Activated CD8-positive, alpha-beta memory T cell treated with anti-CD3 and anti-CD28 coated beads for 48 hours (primary cell): ENCODE measurements around the gene HELZ.
"Not testable (repeated sequence)": the region's sequence is repeated elsewhere in the genome, so short reads cannot be mapped to it uniquely, and the experiment has no call there.

Experiments
- DNase-seq, 3 experiments: peaks; one replicate each; pipeline ENCODE4 v3.0.0-alpha.2; 2020; ENCODE audit warnings: low read depth in 2 of 3, low spot score in 2 of 3

HELZ gene

GRCh38 chr17:67121316-67121891 is 123.6 kb downstream of the HELZ start:
- DNase-seq: no peak

- DNase-seq: no peak
These were observed 125.9 kb downstream of the HELZ start for GRCh38 chr17:67119102-67119501.

GRCh38 chr17:67116045-67116575 is 128.9 kb downstream of the HELZ start:
- no peak for DNase-seq

GRCh38 chr17:67115401-67115800 is 129.6 kb downstream of the HELZ start:
- no peak for DNase-seq

- no peak for DNase-seq
These were observed 131.5 kb downstream of the HELZ start for GRCh38 chr17:67113486-67113885.

DNA sequence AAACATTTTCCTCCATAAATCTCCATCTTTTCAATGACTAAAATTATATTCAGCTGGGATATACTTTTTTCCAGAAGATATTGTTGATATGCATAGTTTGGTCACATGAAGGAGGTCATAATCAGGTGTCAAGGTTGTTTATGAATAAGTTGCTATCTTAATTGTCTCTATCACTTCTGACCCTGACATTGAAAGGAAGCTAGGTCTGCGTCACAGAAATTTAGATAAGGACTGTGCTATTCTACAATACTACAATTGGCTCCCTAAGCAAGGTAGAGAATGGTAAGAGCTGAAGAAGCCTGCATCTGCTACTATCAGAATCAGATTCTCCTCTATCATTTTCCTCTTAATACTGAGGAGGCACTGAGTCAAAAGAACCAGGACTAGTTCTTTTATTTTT is 133.2 kb downstream of the HELZ start:
- DNase-seq: no peak

- DNase-seq: no peak
These were observed 133.7 kb downstream of the HELZ start for GRCh38 chr17:67111327-67111726.

GRCh38 chr17:67110619-67111018 is 134.4 kb downstream of the HELZ start:
- no peak for DNase-seq

DNA sequence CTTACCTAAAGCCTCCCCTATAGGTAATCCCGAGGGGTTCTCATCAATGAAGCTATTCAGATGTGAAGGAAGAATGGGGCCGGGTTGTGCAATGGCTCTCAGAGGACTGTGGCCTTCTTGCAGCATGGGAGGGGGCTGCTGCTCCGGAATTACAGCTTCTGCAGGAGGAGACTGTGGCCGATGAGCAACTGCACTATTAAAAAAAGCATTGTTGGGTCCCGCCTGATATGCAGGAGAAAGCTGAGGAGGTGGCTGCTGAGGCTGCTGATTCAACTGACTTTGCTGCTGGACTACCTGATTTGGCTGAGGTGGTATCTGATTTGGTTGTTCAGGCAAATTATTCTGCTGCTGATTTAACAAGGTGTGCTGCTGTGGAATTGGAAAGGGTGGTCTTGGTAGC is 135.9 kb downstream of the HELZ start:
- no peak for DNase-seq

DNA sequence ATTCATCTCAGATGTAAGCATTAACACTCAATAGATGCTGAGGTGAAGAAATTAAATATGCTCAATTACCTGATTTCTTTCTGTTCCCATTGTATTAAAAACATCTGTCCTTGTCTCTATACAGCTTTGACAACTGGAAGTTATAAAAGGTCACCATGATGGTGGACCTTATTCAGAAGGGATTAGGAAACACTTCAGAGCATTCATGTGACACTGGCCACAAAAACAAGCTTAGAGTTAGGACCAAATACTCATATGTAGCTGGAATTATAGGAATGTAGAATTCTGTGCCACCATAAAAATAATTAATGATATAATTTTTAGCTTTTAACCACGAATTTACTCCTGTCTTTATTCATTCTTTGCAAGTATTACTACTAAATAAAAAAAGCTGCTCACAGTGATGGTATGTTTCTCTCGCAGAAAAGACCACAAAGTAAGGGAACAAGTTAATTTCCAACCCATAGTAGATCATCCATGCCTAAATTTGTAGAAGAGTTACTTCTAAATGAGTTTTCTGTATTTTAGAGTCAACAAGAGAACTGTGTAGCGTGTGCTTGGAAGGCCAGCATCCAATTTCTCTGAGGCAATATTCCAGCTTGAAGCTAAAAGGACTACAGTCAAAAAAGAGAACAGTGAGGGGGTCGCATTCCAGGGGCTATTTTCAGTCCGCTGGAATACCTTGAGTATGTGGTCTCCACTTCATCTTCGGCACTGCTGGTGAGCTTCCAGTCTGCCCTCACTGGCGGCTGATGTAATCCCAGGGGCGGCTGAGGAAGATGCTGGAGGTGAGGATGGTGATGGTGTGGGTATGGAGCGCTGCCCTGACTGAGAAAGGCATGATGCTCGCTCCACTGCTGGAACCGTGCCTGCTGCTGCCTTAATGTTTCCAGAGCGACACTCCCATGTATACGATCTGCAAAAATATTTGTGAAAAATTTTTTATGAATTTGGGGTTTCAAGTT is 136.9 kb downstream of the HELZ start:
- DNase-seq: no peak

- DNase-seq: no peak
These were observed 137.8 kb downstream of the HELZ start for GRCh38 chr17:67107171-67107570.

- DNase-seq: no peak
These were observed 139.8 kb downstream of the HELZ start for GRCh38 chr17:67105213-67105612.

DNA sequence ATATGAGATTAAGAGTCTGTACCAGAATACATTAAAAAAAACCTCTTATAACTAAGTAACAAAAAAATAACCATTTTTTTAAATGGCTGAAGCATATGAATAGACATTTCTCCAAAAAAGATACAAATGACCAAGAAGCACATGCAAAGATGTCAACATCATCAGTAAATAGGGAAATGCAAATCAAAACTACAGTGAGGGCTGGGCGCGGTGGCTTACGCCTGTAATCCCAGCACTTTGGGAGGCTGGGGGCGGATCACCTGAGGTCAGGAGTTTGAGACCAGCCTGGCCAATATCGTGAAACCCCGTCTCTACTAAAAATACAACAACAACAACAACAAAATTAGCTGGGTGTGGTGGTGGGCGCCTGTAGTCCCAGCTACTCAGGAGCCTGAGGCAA is 140.4 kb downstream of the HELZ start:
- not testable (repeated sequence) for DNase-seq

GRCh38 chr17:67098006-67098405 is 147.0 kb downstream of the HELZ start:
- DNase-seq: no peak

DNA sequence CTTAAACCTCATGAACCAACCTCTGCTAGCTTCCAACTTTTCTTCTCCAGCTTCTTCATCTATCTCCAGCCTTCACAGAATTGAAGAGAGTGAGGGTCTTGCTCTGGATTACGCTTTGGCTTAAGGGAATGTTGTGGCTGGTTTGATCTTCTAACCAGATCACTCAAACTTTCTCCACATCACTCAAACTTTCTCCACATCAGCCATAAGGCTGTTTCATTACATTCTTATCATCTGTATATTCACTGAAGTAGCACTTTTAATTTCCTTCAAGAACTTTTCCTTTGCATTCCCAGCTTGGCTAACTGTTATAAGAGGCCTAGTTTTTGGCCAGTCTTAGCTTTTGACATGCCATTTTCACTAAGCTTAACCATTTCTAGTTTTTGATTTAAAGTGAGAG is 148.4 kb downstream of the HELZ start:
- DNase-seq: no peak

DNA sequence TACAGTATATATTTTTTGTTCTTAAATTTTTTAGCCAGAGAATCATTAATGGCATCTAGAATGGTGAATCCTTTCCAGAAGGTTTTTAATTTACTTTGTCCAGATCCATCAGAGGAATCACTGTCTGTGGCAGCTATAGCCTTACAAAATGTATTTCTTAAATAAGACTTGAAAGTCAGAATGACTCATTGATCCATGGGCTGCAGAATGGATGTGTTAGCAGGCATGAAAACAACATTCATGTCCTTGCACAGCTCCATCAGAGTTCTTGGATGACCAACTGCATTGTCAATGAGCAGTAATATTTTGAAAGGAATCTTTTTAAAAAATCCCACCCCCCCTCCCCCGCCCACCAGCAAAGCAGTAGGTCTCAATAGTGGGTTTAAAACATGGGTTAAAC is 149.2 kb downstream of the HELZ start:
- no peak for DNase-seq

- not testable (repeated sequence) for DNase-seq
These were observed 149.7 kb downstream of the HELZ start for GRCh38 chr17:67095291-67095690.

DNA sequence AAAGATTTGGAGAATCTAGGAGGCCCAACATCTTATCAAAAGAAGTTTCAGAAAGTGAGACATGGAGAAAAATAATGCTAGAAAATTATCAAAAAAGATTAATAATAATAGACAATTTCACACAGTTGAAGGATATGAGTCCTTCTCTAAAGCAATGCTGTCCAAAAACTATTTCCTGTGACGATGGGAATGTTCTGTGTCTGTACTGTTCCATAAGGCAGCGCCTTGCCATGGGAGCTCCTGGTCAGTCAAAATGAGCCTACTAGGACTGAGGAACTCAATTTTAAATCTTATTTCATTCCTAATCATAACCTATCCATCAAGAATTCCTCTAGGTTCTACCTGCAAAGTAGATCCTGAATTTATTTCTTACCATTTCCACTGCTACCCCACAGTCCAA is 151.6 kb downstream of the HELZ start:
- DNase-seq: no peak

DNA sequence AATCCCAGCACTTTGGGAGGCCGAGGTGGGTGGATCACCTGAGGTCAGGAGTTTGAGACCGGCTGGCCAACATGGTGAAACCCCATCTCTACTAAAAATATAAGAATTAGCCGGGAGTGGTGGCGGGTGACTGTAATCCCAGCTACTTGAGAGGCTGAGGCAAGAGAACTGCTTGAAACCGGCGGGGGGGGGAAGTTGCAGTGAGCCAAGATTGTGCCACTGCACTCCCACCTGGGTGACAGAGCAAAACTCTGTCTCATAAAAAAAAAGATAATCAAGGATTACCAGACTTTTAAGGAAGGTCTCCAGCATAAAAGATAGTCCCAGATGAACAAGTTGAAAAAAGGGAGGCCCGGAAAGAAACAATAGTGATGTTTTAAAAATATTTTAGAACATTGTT is 152.3 kb downstream of the HELZ start:
- DNase-seq: not testable (repeated sequence)

- DNase-seq: no peak
These were observed 152.7 kb downstream of the HELZ start for GRCh38 chr17:67092291-67092690.

DNA sequence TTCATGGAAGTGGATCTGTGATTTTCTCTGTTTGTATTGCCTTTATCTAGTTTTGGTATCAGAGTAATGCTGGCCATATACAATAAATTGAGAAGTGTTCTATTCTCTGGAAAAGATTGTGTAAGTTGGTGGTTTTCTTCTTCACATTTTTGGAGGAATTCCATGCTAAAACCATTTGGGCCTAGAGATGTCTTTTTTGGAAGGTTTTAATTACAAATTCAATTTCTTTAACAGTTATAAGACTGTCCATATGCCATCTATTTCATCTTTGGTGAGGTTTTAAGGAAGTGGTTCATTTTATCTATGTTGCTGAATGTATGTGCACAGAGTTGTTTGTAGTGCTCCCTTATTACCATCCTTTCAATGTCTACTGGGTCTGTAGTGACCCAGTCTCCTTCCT is 154.7 kb downstream of the HELZ start:
- DNase-seq: no peak

DNA sequence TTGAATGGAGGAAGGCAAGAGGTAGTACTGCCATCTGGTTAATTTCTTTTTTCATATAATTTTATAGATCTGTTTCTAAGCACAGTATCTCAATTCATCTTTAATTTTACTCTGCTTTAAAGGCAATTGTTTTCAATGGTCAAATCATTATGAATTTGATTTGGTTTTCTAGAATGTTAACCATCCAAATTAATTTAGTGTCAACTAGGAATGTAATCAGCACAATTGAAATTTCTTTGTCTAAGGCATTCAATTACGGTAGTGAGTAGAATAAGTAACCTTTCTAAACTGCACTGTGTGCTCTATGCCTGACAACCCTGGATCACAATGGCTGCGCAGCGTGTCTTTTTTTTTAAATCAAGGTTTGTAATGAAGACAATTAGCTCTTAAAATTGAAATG is 156.4 kb downstream of the HELZ start:
- no peak for DNase-seq
